Smooth muscle cell (in vitro differentiated cells): ENCODE data around the gene CNTNAP2. TPM values are rescaled to one million over a fixed set of nuclear protein-coding genes. Genes with fewer than 3 reads are reported as not detected.

Source experiments
- DNase-seq: peaks from one replicate; lab custom pipeline; 2025; ENCODE audit not compliant: unreplicated experiment; lab: John Stamatoyannopoulos, UW
- H2AFZ ChIP-seq: fragments of 200-600 bp; sonication (generic); 2 replicates; pipeline ENCODE4 v1.6.0; 2016; ENCODE audit warnings: antibody characterized with exemption, low read depth, mild to moderate bottlenecking
- H3F3A ChIP-seq: fragments of 200-600 bp; sonication (generic); 2 replicates; pipeline ENCODE4 v1.6.0; 2017; ENCODE audit warnings: antibody characterized with exemption, low read depth
- H3K27ac ChIP-seq: fragments of 200-600 bp; sonication (generic); 2 replicates; pipeline ENCODE4 v1.5.1; 2016; ENCODE audit warnings: low read depth, mild to moderate bottlenecking
- H3K27me3 ChIP-seq: fragments of 200-600 bp; sonication (generic); 2 replicates; pipeline ENCODE4 v1.6.1; 2016; ENCODE audit warnings: low read depth, mild to moderate bottlenecking
- H3K36me3 ChIP-seq: fragments of 200-600 bp; sonication (generic); 2 replicates; pipeline ENCODE4 v1.5.1; 2016; ENCODE audit warnings: low read depth
- H3K4me1 ChIP-seq: fragments of 200-600 bp; sonication (generic); 2 replicates; pipeline ENCODE4 v1.5.1; 2016; ENCODE audit warnings: low read depth
- H3K4me2 ChIP-seq: fragments of 200-600 bp; sonication (generic); 2 replicates; pipeline ENCODE4 v1.6.0; 2016; ENCODE audit warnings: mild to moderate bottlenecking
- H3K4me3 ChIP-seq: fragments of 200-600 bp; sonication (generic); 2 replicates; pipeline ENCODE4 v1.5.1; 2016; ENCODE audit warnings: mild to moderate bottlenecking
- H3K79me2 ChIP-seq: fragments of 200-600 bp; sonication (generic); 2 replicates; pipeline ENCODE4 v1.6.0; 2016; ENCODE audit warnings: low read depth, mild to moderate bottlenecking
- H3K9ac ChIP-seq: fragments of 200-600 bp; sonication (generic); 2 replicates; pipeline ENCODE4 v1.6.0; 2016; ENCODE audit warnings: low read depth
- H3K9me3 ChIP-seq: fragments of 200-600 bp; sonication (generic); replicated peaks from 2 replicates; pipeline ENCODE4 v1.5.1; 2016; ENCODE audit warnings: low read depth
- H4K20me1 ChIP-seq: fragments of 200-600 bp; sonication (generic); 2 replicates; pipeline ENCODE4 v1.6.0; 2016; ENCODE audit warnings: low read depth
- WGBS: methylation state at CpG from one replicate; pipeline ENCODE4 v1.1.7; 2016; ENCODE audit warnings: low lambda C conversion rate; 5-methylcytosine and 5-hydroxymethylcytosine counted together
- polyA plus RNA-seq: library from polyadenylated mRNA; unstranded; fragments of >200 nt; fragmentation: Nextera tagmentation; extraction: Ambion mirVana; gene quantifications from 2 replicates; pipeline ENCODE4 v1.2.1, GENCODE V29; 2016
- total RNA-seq: library from RNA; depleted of rRNA; stranded (reverse); fragments of >200 nt; gene quantifications from 2 replicates; pipeline ENCODE4 v1.2.3, GENCODE V29; 2014
- TF ChIP-seq, protein P1 (sequence below): fragments of 200-600 bp; sonication (generic); IDR thresholded peaks from 2 replicates; pipeline ENCODE4 v1.5.1; 2017; ENCODE audit warnings: borderline replicate concordance, mild to moderate bottlenecking, antibody characterized with exemption; ENCODE audit not compliant: insufficient read depth, poor library complexity, severe bottlenecking

Gene CNTNAP2
- total and polyA plus RNA-seq, 2 experiments from 2014 or later, result 1.7 to 9.0 TPM

DNA sequence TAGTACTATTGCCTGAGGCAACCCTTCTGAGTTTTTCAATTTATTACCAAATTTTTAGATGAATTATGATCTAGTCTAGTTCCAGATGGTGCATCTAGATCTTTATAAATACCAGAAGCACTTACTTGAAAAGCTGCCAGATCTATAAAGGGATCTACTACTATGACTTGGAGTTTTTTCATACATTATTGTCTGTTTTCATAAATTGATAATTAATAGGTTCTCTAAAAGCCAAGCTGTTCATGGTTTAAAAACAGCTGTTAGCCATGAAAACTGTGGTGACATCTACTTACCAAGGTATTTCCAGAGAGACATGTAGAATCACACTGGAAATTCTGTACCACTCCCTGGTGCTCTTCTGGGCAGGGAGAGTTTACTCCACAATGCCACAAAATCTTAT lies 1687.4 kb downstream of the CNTNAP2 start:
- Histone ChIP-seq H3K4me1 (peaks cover 7% of the 10 kb centered on the region), H2AFZ (no peak overlapping the region), H3F3A (no peaks in the 10 kb centered on the region), H3K27me3 (no peaks in the 10 kb centered on the region), H3K4me2 (peak overlapping the region; percentile 14), H4K20me1 (no peaks in the 10 kb centered on the region), H3K9ac (no peak overlapping the region), H3K9me3 (no peaks in the 10 kb centered on the region), H3K79me2 (no peaks in the 10 kb centered on the region), H3K27ac (no peak overlapping the region), H3K36me3 (no peaks in the 10 kb centered on the region), H3K4me3 (no peak overlapping the region)
- TF ChIP-seq, protein P1, sequence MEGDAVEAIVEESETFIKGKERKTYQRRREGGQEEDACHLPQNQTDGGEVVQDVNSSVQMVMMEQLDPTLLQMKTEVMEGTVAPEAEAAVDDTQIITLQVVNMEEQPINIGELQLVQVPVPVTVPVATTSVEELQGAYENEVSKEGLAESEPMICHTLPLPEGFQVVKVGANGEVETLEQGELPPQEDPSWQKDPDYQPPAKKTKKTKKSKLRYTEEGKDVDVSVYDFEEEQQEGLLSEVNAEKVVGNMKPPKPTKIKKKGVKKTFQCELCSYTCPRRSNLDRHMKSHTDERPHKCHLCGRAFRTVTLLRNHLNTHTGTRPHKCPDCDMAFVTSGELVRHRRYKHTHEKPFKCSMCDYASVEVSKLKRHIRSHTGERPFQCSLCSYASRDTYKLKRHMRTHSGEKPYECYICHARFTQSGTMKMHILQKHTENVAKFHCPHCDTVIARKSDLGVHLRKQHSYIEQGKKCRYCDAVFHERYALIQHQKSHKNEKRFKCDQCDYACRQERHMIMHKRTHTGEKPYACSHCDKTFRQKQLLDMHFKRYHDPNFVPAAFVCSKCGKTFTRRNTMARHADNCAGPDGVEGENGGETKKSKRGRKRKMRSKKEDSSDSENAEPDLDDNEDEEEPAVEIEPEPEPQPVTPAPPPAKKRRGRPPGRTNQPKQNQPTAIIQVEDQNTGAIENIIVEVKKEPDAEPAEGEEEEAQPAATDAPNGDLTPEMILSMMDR, result no peak
- no peak for DNase-seq

DNA sequence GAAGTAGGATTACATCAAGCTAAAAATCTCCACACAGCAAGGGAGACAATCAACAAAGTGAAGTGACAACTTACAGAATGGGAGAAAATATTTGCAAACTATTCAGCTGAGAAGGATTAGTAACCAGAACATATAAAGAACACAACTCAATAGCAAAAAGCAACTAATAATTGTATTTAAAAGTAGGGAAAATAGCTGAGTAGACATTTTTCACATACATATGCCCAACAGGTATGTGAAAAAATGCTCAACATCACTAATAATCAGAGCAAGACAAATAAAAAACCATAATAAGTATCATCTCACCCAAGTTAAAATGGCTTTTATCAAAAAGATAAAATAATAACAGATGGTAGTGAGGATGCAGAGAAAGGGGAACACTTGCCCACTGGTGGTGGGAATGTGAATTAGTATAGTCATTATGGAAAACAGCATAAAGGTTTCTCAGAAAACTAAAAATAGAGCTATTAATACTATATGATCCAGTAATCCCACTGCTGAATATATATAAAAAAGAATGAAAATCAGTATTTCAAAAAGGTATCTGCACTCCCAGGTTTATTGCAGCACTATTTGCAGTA lies 1689.5 kb downstream of the CNTNAP2 start:
- Histone ChIP-seq H3K9me3 (no peaks in the 10 kb centered on the region), H3K4me3 (no peak overlapping the region), H3K27me3 (no peaks in the 10 kb centered on the region), H3K36me3 (no peaks in the 10 kb centered on the region), H3K4me1 (peaks cover 7% of the 10 kb centered on the region), H3K79me2 (no peaks in the 10 kb centered on the region), H3F3A (peaks cover 5% of the 10 kb centered on the region), H2AFZ (no peak overlapping the region), H3K27ac (no peak overlapping the region), H3K4me2 (no peak overlapping the region), H3K9ac (no peak overlapping the region), H4K20me1 (no peaks in the 10 kb centered on the region)
- TF ChIP-seq, protein P1, result no peak
- no peak for DNase-seq

DNA sequence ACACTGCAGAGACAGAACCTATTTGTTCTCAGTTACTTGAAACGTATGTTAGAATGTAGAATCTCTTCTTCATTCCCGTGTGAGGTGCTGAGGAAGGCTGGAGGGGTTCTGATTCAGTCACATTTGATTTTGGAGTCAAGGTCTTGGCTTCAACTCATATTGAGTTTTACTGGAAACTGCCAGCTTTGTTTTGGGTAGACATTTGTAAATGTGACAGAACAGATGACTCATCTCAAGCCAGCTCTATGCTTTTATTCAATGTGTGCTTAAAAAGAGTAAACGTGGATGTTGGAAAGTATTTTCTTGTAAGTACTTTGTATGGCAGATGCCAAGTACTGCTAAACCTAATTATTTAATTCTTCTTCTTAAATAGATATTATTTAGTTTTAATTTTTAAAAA lies 1693.2 kb downstream of the CNTNAP2 start:
- Histone ChIP-seq H3K36me3 (no peaks in the 10 kb centered on the region), H4K20me1 (no peaks in the 10 kb centered on the region), H3K4me1 (no peaks in the 10 kb centered on the region), H3K4me2 (peak overlapping the region; percentile 48), H3F3A (peaks cover 5% of the 10 kb centered on the region), H3K9ac (no peak overlapping the region), H2AFZ (peak overlapping the region; percentile 85), H3K9me3 (no peaks in the 10 kb centered on the region), H3K79me2 (no peaks in the 10 kb centered on the region), H3K27me3 (no peaks in the 10 kb centered on the region), H3K4me3 (no peak overlapping the region), H3K27ac (no peak overlapping the region)
- DNase-seq, result no peak
- TF ChIP-seq, protein P1, result no peak
- 58% methylated on average over 3 of the region's 3 CpGs for WGBS

DNA sequence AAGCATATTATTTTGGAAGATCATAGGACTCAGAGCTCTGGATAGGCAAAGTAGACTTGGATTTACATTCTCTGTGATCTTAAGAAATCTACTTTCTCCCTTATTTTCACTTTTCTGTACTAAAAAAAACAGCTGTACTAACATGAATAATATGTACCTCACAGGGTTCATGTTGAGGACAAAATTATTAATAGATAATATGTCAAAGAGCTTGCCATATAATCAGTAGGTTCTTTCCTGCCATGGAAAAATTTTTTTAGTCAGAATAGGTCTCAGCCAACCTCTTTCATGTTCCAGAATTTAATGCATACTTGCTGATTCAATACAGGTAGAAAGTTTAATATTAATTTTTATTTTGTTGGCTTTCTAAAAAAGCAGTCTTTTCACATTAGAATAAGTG lies 1693.7 kb downstream of the CNTNAP2 start:
- no peak for DNase-seq
- Histone ChIP-seq H3K4me3 (no peak overlapping the region), H3K4me2 (no peak overlapping the region), H2AFZ (no peak overlapping the region), H3K9me3 (no peaks in the 10 kb centered on the region), H3K27me3 (no peaks in the 10 kb centered on the region), H4K20me1 (no peaks in the 10 kb centered on the region), H3F3A (peaks cover 5% of the 10 kb centered on the region), H3K36me3 (no peaks in the 10 kb centered on the region), H3K9ac (no peak overlapping the region), H3K4me1 (no peaks in the 10 kb centered on the region), H3K27ac (no peak overlapping the region), H3K79me2 (no peaks in the 10 kb centered on the region)
- TF ChIP-seq, protein P1, result no peak
